ENCODE measurements around the gene MTOR. TPM values are rescaled to one million over a fixed set of nuclear protein-coding genes. Genes with fewer than 3 reads are reported as not detected.

The MTOR gene
- total RNA-seq, 3 donors from 2014 or later = 37.9 to 50.5 (median 42.5) TPM

GRCh38 chr1:11284784-11285183, 22.4 kb upstream of the MTOR start:
- no peak for TF ChIP-seq CTCF (IDR thresholded peaks at IDR 0.05)
- no peak for ATAC-seq
- no peaks in the 10 kb centered on the region for H3K36me3 ChIP-seq (ENCODE audit: low read depth)

GRCh38 chr1:11283151-11283550, 20.8 kb upstream of the MTOR start:
- intact Hi-C loops (cut with DNase I, micrococcal nuclease) = no loop called here

More at GRCh38 chr1:11284784-11285183, 22.4 kb upstream of the MTOR start:
- intact Hi-C loops (cut with DNase I, micrococcal nuclease) = no loop called here
- no peak for DNase-seq
- no peaks in the 10 kb centered on the region for H3K4me1 ChIP-seq (ENCODE audit: low read depth)
- H3K4me3 ChIP-seq = no peak overlapping the region
- H3K9me3 ChIP-seq = no peaks in the 10 kb centered on the region

GRCh38 chr1:11281518-11282331, 19.4 kb upstream of the MTOR start:
- no peak for DNase-seq

More at GRCh38 chr1:11283151-11283550, 20.8 kb upstream of the MTOR start:
- no peaks in the 10 kb centered on the region for H3K36me3 ChIP-seq (ENCODE audit: low read depth)
- no peak for ATAC-seq
- no peak for DNase-seq
- H3K4me3 ChIP-seq = no peak overlapping the region
- H3K9me3 ChIP-seq = no peaks in the 10 kb centered on the region
- no peaks in the 10 kb centered on the region for H3K4me1 ChIP-seq (ENCODE audit: low read depth)
- no peak for TF ChIP-seq CTCF (IDR thresholded peaks at IDR 0.05)

GRCh38 chr1:11280719-11281376, 18.5 kb upstream of the MTOR start:
- no peaks in the 10 kb centered on the region for H3K9me3 ChIP-seq
- no peak for TF ChIP-seq CTCF (IDR thresholded peaks at IDR 0.05)
- intact Hi-C loops (cut with DNase I, micrococcal nuclease) = no loop called here
- H3K36me3 ChIP-seq (ENCODE audit: low read depth) = no peaks in the 10 kb centered on the region
- ATAC-seq = peak; percentile 60
- no peak for DNase-seq
- peaks cover 2% of the 10 kb centered on the region for H3K4me1 ChIP-seq (ENCODE audit: low read depth)
- no peak overlapping the region for H3K4me3 ChIP-seq

More at GRCh38 chr1:11281518-11282331, 19.4 kb upstream of the MTOR start:
- Histone ChIP-seq H3K36me3 (ENCODE audit: low read depth) (no peaks in the 10 kb centered on the region), H3K4me3 (no peak overlapping the region), H3K9me3 (no peaks in the 10 kb centered on the region), H3K4me1 (ENCODE audit: low read depth) (no peaks in the 10 kb centered on the region)
- ATAC-seq = no peak
- TF ChIP-seq CTCF (IDR thresholded peaks at IDR 0.05) = no peak
- intact Hi-C loops (cut with DNase I, micrococcal nuclease) = no loop called here

- TF ChIP-seq CTCF (IDR thresholded peaks at IDR 0.05) = no peak
- Histone ChIP-seq H3K4me1 (ENCODE audit: low read depth) (peaks cover 14% of the 10 kb centered on the region), H3K36me3 (ENCODE audit: low read depth) (no peaks in the 10 kb centered on the region), H3K9me3 (no peaks in the 10 kb centered on the region), H3K4me3 (no peak overlapping the region)
- no peak for DNase-seq
- no peak for ATAC-seq
- intact Hi-C loops (cut with DNase I, micrococcal nuclease) = no loop called here
These were observed 17.3 kb upstream of the MTOR start for GRCh38 chr1:11279630-11280029.

All from mucosa of descending colon (tissue), 3 donors.